ENCODE data around the gene TOGARAM1. TPM values are rescaled to one million over a fixed set of nuclear protein-coding genes. Genes with fewer than 3 reads are reported as not detected.

TOGARAM1 gene
- polyA plus RNA-seq, 2 donors, result 3.0 to 3.1 TPM

DNA sequence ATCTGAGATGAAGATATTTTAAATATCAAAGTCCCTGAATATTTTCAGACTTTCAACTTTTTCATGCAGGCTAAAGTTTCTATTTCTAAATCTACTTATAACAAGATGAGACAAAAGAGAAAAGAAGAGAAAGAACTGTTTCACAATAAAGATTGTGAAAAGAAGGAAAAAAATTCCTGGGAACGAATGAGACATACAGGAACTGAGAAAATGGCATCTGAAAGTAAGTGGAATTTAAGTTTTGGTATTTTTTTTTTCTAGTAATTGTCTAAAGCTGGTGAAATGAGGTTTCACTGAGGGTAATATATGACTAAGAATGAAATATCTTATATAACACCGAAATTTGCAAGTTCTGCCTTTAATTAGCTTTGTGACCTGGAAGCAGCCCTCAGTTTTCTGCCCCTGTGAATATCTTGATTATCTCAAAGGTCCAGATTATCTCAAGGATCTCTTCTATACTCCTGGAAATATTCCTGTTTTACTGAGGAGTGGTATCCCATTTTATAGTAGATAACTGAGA is 66.2 kb downstream of the TOGARAM1 start:
- Histone ChIP-seq H3K9me3 (ENCODE audit: control insufficient read depth in 2 of 2, insufficient read depth in 1 of 2, low read depth in 1 of 2, low read length in 1 of 2) (no peaks in the 10 kb centered on the region), H3K36me3 (ENCODE audit: control insufficient read depth in 2 of 2, insufficient read depth in 2 of 2, low read length in 1 of 2) (no peaks in the 10 kb centered on the region), H3K4me3 (ENCODE audit: low read depth in 1 of 2, low read length in 2 of 2) (no peak overlapping the region), H3K4me1 (ENCODE audit: control insufficient read depth in 2 of 2, insufficient read depth in 2 of 2, low read length in 1 of 2) (no peaks in the 10 kb centered on the region), H3K27me3 (ENCODE audit: control insufficient read depth in 1 of 2, insufficient read depth in 2 of 2, low read length in 2 of 2) (no peaks in the 10 kb centered on the region), H3K27ac (ENCODE audit: low read depth in 2 of 2, low read length in 1 of 2) (no peak overlapping the region)
- 78 to 80% methylated on average over 2 of the region's 2 CpGs for whole genome bisulfite sequencing, 2 donors

- Histone ChIP-seq H3K27ac (ENCODE audit: low read depth in 2 of 2, low read length in 1 of 2) (no peak overlapping the region), H3K27me3 (ENCODE audit: control insufficient read depth in 1 of 2, insufficient read depth in 2 of 2, low read length in 2 of 2) (no peaks in the 10 kb centered on the region), H3K9me3 (ENCODE audit: control insufficient read depth in 2 of 2, insufficient read depth in 1 of 2, low read depth in 1 of 2, low read length in 1 of 2) (no peaks in the 10 kb centered on the region), H3K36me3 (ENCODE audit: control insufficient read depth in 2 of 2, insufficient read depth in 2 of 2, low read length in 1 of 2) (peaks cover 4 to 14% of the 10 kb centered on the region in 2 donors), H3K4me3 (ENCODE audit: low read depth in 1 of 2, low read length in 2 of 2) (no peak overlapping the region), H3K4me1 (ENCODE audit: control insufficient read depth in 2 of 2, insufficient read depth in 2 of 2, low read length in 1 of 2) (no peaks in the 10 kb centered on the region)
Measured at GRCh38 chr14:45034730-45035129, 72.7 kb downstream of the TOGARAM1 start.

DNA sequence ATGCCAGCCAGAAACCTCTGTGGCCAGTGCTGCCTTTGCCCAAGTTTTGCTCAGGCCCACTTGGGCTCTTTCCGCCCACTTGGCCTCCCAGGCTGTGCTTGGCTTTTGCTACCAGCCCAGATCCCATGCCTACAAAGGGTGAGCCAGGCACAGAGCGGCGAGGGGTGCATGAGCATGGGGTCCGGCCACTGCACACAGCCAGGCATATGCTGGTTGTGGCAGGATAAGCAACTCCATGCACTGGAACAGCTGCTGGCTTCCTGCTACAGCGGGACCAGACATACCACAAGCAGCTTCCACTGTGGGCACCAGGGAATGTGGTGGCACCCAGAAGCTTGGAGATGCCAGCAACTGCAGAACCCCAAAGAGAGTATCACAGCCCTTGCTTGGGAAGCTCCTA is 76.3 kb downstream of the TOGARAM1 start:
- Histone ChIP-seq H3K4me3 (ENCODE audit: low read depth in 1 of 2, low read length in 2 of 2) (no peak overlapping the region), H3K27ac (ENCODE audit: low read depth in 2 of 2, low read length in 1 of 2) (no peak overlapping the region), H3K9me3 (ENCODE audit: control insufficient read depth in 2 of 2, insufficient read depth in 1 of 2, low read depth in 1 of 2, low read length in 1 of 2) (no peaks in the 10 kb centered on the region), H3K36me3 (ENCODE audit: control insufficient read depth in 2 of 2, insufficient read depth in 2 of 2, low read length in 1 of 2) (peaks cover 4 to 14% of the 10 kb centered on the region in 2 donors), H3K27me3 (ENCODE audit: control insufficient read depth in 1 of 2, insufficient read depth in 2 of 2, low read length in 2 of 2) (no peaks in the 10 kb centered on the region), H3K4me1 (ENCODE audit: control insufficient read depth in 2 of 2, insufficient read depth in 2 of 2, low read length in 1 of 2) (no peaks in the 10 kb centered on the region)
- WGBS, 2 donors, result 89 to 99% methylated on average over 5 of the region's 5 CpGs

GRCh38 chr14:45038865-45039264 is 76.9 kb downstream of the TOGARAM1 start:
- Histone ChIP-seq H3K27ac (ENCODE audit: low read depth in 2 of 2, low read length in 1 of 2) (no peak overlapping the region), H3K4me3 (ENCODE audit: low read depth in 1 of 2, low read length in 2 of 2) (no peak overlapping the region), H3K36me3 (ENCODE audit: control insufficient read depth in 2 of 2, insufficient read depth in 2 of 2, low read length in 1 of 2) (peaks cover 4 to 14% of the 10 kb centered on the region in 2 donors), H3K27me3 (ENCODE audit: control insufficient read depth in 1 of 2, insufficient read depth in 2 of 2, low read length in 2 of 2) (no peaks in the 10 kb centered on the region), H3K9me3 (ENCODE audit: control insufficient read depth in 2 of 2, insufficient read depth in 1 of 2, low read depth in 1 of 2, low read length in 1 of 2) (no peaks in the 10 kb centered on the region), H3K4me1 (ENCODE audit: control insufficient read depth in 2 of 2, insufficient read depth in 2 of 2, low read length in 1 of 2) (no peaks in the 10 kb centered on the region)
- 97 to 98% methylated on average over 5 of the region's 5 CpGs for WGBS, 2 donors

DNA sequence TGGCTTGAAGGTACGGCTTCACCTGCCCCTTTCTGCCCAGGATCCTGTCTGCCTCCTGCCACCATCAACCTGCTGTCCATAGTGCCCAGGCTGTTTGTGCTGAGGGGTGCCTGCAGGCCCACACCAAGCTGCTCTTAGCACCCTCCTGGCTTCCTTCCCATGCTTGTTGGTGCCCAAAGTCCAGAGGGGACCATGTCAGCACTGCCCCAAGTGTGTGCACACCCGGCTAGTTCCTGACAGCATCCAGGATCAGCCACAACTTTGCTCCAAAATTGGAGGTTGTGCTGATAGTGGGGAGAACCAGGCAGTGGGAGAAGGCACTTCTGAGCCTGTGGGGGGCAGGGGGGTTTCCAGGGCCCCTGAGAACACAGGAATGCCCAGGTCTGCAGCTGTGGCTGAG is 77.4 kb downstream of the TOGARAM1 start:
- Histone ChIP-seq H3K9me3 (ENCODE audit: control insufficient read depth in 2 of 2, insufficient read depth in 1 of 2, low read depth in 1 of 2, low read length in 1 of 2) (no peaks in the 10 kb centered on the region), H3K27me3 (ENCODE audit: control insufficient read depth in 1 of 2, insufficient read depth in 2 of 2, low read length in 2 of 2) (no peaks in the 10 kb centered on the region), H3K27ac (ENCODE audit: low read depth in 2 of 2, low read length in 1 of 2) (no peak overlapping the region), H3K36me3 (ENCODE audit: control insufficient read depth in 2 of 2, insufficient read depth in 2 of 2, low read length in 1 of 2) (peaks cover 4 to 14% of the 10 kb centered on the region in 2 donors), H3K4me1 (ENCODE audit: control insufficient read depth in 2 of 2, insufficient read depth in 2 of 2, low read length in 1 of 2) (no peaks in the 10 kb centered on the region), H3K4me3 (ENCODE audit: low read depth in 1 of 2, low read length in 2 of 2) (no peak overlapping the region)
- WGBS, 2 donors, result 91 to 94% methylated on average over 2 of the region's 2 CpGs

- Histone ChIP-seq H3K4me3 (ENCODE audit: low read depth in 1 of 2, low read length in 2 of 2) (no peak overlapping the region), H3K27me3 (ENCODE audit: control insufficient read depth in 1 of 2, insufficient read depth in 2 of 2, low read length in 2 of 2) (no peaks in the 10 kb centered on the region), H3K4me1 (ENCODE audit: control insufficient read depth in 2 of 2, insufficient read depth in 2 of 2, low read length in 1 of 2) (no peaks in the 10 kb centered on the region), H3K9me3 (ENCODE audit: control insufficient read depth in 2 of 2, insufficient read depth in 1 of 2, low read depth in 1 of 2, low read length in 1 of 2) (no peaks in the 10 kb centered on the region), H3K27ac (ENCODE audit: low read depth in 2 of 2, low read length in 1 of 2) (no peak overlapping the region), H3K36me3 (ENCODE audit: control insufficient read depth in 2 of 2, insufficient read depth in 2 of 2, low read length in 1 of 2) (peaks cover 4 to 14% of the 10 kb centered on the region in 2 donors)
- 96 to 97% methylated on average over 5 of the region's 5 CpGs for WGBS, 2 donors
Measured at GRCh38 chr14:45041641-45042040, 79.7 kb downstream of the TOGARAM1 start.

DNA sequence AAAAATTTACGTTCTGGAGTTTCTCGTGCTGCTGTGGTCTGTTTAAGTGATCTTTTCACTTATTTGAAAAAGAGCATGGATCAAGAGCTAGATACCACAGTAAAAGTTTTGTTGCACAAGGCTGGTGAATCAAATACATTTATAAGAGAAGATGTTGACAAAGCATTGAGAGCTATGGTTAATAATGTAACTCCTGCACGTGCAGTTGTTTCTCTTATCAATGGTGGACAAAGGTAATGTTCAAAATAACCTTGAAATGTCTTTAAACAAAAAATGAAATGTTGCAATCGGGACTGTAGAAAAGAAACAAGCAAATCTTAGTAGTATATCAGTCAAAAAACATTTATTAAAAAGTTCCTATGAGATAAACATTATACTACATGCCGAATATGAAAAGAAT is 82.6 kb downstream of the TOGARAM1 start:
- no peaks in the 10 kb centered on the region for H3K36me3 ChIP-seq (ENCODE audit: control insufficient read depth in 2 of 2, insufficient read depth in 2 of 2, low read length in 1 of 2)
- H3K4me1 ChIP-seq (ENCODE audit: control insufficient read depth in 2 of 2, insufficient read depth in 2 of 2, low read length in 1 of 2), result no peaks in the 10 kb centered on the region
- no peaks in the 10 kb centered on the region for H3K27me3 ChIP-seq (ENCODE audit: control insufficient read depth in 1 of 2, insufficient read depth in 2 of 2, low read length in 2 of 2)
- H3K9me3 ChIP-seq (ENCODE audit: control insufficient read depth in 2 of 2, insufficient read depth in 1 of 2, low read depth in 1 of 2, low read length in 1 of 2), result no peaks in the 10 kb centered on the region
- H3K4me3 ChIP-seq (ENCODE audit: low read depth in 1 of 2, low read length in 2 of 2), result no peak overlapping the region
- no peak overlapping the region for H3K27ac ChIP-seq (ENCODE audit: low read depth in 2 of 2, low read length in 1 of 2)
- 85 to 95% methylated on average over 5 of the region's 5 CpGs for WGBS, 2 donors

DNA sequence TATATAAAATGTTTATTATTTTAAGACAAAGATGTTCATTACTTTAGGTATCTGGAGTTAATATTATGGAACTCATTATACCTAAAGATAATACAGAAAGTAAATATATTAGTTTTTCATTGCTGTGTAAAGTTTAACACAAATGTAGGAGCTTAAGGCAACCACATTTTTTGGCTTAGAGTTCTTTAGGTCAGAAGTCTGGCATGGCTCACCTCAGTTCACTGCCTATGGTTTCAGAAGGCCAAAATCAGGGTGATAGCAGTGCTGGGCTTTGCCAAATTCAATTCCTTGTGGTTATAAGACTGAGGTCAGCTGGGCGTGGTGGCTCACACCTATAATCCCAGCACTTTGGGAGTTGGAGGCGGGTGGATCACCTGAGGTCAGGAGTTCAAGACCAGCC is 86.4 kb downstream of the TOGARAM1 start:
- no peaks in the 10 kb centered on the region for H3K4me1 ChIP-seq (ENCODE audit: control insufficient read depth in 2 of 2, insufficient read depth in 2 of 2, low read length in 1 of 2)
- no peaks in the 10 kb centered on the region for H3K27me3 ChIP-seq (ENCODE audit: control insufficient read depth in 1 of 2, insufficient read depth in 2 of 2, low read length in 2 of 2)
- H3K36me3 ChIP-seq (ENCODE audit: control insufficient read depth in 2 of 2, insufficient read depth in 2 of 2, low read length in 1 of 2), result no peaks in the 10 kb centered on the region
- no peak overlapping the region for H3K4me3 ChIP-seq (ENCODE audit: low read depth in 1 of 2, low read length in 2 of 2)
- H3K27ac ChIP-seq (ENCODE audit: low read depth in 2 of 2, low read length in 1 of 2), result no peak overlapping the region
- H3K9me3 ChIP-seq (ENCODE audit: control insufficient read depth in 2 of 2, insufficient read depth in 1 of 2, low read depth in 1 of 2, low read length in 1 of 2), result no peaks in the 10 kb centered on the region
- 85 to 93% methylated on average over 2 of the region's 2 CpGs for WGBS, 2 donors

DNA sequence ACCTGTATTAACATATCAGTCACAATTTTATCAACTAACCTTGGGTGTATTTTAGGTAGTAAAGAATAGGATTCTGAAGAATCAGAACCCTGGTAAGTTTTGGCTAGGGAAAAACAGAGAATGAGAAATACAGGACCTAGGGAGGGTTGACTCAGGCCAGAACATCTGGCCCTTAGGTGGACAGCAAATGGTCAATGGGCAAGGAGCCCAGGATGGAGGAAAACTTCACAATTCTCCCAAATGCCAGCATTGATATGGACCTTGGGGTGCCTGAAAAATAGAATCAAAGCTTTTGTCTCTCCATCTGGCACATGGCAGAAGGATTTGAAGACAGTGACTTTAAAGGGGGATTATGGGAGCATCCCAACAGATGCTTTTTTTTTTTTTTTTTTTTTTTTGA is 89.2 kb downstream of the TOGARAM1 start:
- Histone ChIP-seq H3K27ac (ENCODE audit: low read depth in 2 of 2, low read length in 1 of 2) (no peak overlapping the region), H3K27me3 (ENCODE audit: control insufficient read depth in 1 of 2, insufficient read depth in 2 of 2, low read length in 2 of 2) (no peaks in the 10 kb centered on the region), H3K4me1 (ENCODE audit: control insufficient read depth in 2 of 2, insufficient read depth in 2 of 2, low read length in 1 of 2) (no peaks in the 10 kb centered on the region), H3K4me3 (ENCODE audit: low read depth in 1 of 2, low read length in 2 of 2) (no peak overlapping the region), H3K36me3 (ENCODE audit: control insufficient read depth in 2 of 2, insufficient read depth in 2 of 2, low read length in 1 of 2) (no peaks in the 10 kb centered on the region), H3K9me3 (ENCODE audit: control insufficient read depth in 2 of 2, insufficient read depth in 1 of 2, low read depth in 1 of 2, low read length in 1 of 2) (no peaks in the 10 kb centered on the region)

- Histone ChIP-seq H3K27ac (ENCODE audit: low read depth in 2 of 2, low read length in 1 of 2) (no peak overlapping the region), H3K4me3 (ENCODE audit: low read depth in 1 of 2, low read length in 2 of 2) (no peak overlapping the region), H3K27me3 (ENCODE audit: control insufficient read depth in 1 of 2, insufficient read depth in 2 of 2, low read length in 2 of 2) (no peaks in the 10 kb centered on the region), H3K36me3 (ENCODE audit: control insufficient read depth in 2 of 2, insufficient read depth in 2 of 2, low read length in 1 of 2) (no peaks in the 10 kb centered on the region), H3K4me1 (ENCODE audit: control insufficient read depth in 2 of 2, insufficient read depth in 2 of 2, low read length in 1 of 2) (no peaks in the 10 kb centered on the region), H3K9me3 (ENCODE audit: control insufficient read depth in 2 of 2, insufficient read depth in 1 of 2, low read depth in 1 of 2, low read length in 1 of 2) (no peaks in the 10 kb centered on the region)
- WGBS, 2 donors, result 95 to 97% methylated on average over 4 of the region's 4 CpGs
Measured at GRCh38 chr14:45051896-45052295, 89.9 kb downstream of the TOGARAM1 start.
